Cerebellar nuclear complex (tissue), 1 donor: Measurements from ENCODE around the gene LIN28A.

Experiments
- DNase-seq, 2 experiments: peaks; one replicate each; lab custom pipeline; 2025; lab: John Stamatoyannopoulos, UW

The LIN28A gene

DNA sequence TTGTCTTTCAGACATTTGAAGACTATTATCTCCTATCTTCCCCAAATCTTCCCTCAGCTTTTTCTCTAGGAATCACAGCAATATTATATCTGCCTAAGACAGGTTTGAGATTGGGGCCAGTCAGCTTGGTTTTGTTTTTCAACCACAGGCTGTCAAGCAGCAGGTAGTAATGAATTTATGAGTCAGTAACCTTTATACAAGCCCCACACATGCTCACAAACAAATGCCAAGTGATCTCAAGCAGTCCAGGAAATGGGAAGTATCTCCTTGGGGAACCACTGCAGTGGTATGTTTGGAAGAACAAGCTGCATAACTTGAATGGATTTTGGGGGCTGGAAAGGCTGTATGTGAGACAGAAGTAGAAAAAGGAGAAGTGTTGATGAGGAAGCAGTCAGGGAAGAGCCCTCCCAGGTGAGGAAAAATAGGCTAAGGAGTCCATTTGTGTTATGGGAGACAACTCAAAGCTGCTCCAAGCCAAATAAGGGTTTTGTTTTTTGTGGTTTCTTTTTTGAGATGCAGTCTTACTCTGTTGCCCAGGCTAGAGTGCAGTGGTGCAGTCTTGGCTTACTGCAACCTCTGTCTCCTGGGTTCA, 23.6 kb downstream of the LIN28A start:
- peak in 1 of 2 experiments; percentile 4 for DNase-seq

- peak in 1 of 2 experiments; percentile 50 for DNase-seq
These were observed 27.4 kb downstream of the LIN28A start for GRCh38 chr1:26438041-26438440.

GRCh38 chr1:26440259-26440658, 29.6 kb downstream of the LIN28A start:
- no peak for DNase-seq

DNA sequence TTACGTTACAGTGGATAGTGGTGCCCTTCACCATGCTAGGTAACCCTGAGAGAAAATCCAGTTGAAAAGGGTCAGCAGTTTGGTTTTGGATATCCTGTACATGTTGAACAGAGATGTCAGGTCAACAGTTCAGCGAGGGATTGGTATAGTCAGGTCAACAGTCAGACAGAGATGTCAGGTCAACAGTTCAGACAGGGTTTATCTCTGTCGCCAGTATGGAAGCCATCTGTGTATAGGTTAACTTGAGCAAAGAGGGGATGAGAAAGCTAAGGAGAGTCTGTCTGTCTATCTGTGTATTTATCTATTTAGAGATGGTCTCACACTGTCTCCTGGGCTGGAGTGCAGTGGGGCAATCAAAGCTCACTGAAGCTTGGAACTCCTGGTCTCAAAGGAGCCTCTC, 39.3 kb downstream of the LIN28A start:
- no peak for DNase-seq

GRCh38 chr1:26450908-26451307, 40.3 kb downstream of the LIN28A start:
- DNase-seq = no peak

GRCh38 chr1:26452459-26453183, 42.0 kb downstream of the LIN28A start:
- no peak for DNase-seq

GRCh38 chr1:26459148-26459547, 48.5 kb downstream of the LIN28A start:
- no peak for DNase-seq

DNA sequence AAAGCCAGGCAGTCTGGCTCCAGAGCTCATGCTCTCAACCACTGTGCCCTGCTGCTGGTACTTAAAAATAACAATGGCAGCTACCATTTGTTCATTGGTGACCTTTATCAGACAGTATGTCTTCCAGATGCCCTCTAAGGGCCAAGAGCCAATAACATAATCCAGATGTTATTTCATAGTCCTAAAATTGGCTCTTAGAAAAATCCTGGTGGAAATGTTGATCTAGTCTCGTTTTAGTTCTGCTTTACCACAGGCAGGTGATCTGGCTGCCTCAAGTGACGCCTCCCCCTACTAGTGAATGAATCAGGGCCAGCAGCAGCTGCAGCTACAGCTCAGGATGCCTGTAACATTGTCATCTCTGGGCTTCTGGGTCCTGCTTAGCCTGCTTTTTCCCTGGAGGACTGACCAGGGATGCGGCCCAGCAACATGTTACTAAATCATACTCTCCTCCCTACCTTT, 49.0 kb downstream of the LIN28A start:
- DNase-seq = no peak

DNA sequence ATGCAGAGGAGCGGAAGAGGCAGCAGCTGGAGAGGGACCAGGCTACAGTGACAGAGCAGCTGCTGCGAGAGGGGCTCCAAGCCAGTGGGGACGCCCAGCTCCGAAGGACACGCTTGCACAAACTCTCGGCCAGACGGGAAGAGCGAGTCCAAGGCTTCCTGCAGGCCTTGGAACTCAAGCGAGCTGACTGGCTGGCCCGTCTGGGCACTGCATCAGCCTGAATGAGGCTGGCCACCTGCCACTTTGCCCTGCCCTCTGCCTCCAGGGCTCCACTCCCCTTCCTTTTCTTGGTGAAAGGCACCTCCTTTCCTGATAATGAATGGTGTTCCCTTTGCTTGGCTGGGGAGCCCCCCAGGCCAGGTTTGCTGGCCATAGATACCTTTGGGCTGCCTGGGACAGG, 58.3 kb downstream of the LIN28A start:
- DNase-seq = no peak

DNA sequence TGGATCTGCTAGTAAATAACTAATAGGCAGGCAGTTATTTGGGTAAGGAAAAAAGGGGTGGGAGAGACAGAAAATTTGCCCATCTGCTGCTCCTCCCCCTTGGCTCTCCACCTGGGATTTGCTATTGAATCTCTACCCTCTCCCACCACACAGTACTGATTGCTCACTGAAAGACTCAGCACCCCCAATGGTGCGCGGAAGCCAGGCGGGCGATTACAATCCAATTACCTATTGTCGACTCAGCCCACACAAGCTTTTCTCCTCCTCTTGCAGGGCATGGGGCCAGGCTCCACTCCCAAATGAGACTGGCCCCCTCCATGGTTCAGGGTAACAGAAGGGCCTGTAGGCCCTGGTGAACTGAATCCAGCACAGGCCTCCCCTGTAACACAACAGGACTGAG, 58.9 kb downstream of the LIN28A start:
- DNase-seq = no peak

GRCh38 chr1:26470878-26471497, 60.4 kb downstream of the LIN28A start:
- no peak for DNase-seq

DNA sequence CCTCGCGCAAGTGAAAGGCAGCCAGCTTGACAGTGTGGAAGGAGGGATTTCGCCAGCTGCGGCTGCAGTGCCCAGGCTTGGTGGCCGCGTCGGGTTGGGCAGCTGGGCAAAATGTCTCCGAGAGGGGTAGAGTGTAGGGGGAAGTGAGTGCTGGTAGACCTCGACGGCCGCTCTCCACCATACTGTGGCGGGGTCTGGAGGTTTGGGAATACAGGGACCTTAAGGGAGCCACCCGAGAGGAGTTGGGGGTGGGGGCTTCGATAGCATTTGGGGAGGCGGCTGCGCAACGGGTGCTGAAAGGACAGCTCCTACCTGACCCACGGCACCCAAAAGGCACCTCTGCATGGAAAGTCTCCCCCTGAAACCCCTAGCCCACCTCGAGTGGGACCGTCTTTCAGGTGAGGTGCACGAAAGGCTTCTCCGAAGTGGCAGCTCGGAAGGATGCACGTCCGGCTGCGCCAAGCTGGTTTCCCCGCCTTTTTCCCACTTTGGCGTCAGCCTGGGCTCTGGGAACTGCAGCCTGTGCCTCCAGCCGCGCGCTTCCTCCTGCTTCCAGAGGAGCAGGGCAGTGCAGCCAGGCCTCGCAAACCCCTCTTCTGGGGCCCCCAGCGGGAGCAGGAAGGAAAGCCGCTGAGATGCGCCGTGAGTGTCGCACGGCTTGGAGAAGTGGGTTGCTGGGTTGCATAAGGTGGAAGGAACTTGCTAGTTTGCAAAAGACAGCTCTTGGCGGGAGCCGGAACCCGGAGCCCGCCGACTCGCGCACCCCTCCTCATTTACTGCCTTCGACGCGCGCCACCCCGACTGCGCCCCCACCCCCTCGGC, 61.1 kb downstream of the LIN28A start:
- peak in 1 of 2 experiments; percentile 52 for DNase-seq

GRCh38 chr1:26472320-26472900, 61.8 kb downstream of the LIN28A start, which contains the start of gene HMGN2:
HMGN2 (plus strand) TSS chr1:26472440; CDS start chr1:26472613, 173 bp downstream.
- DNase-seq = peak in 1 of 2 experiments; percentile 52

- peak; percentile 42 to 87 for DNase-seq
These were observed 62.6 kb downstream of the LIN28A start for GRCh38 chr1:26472901-26473845.

DNA sequence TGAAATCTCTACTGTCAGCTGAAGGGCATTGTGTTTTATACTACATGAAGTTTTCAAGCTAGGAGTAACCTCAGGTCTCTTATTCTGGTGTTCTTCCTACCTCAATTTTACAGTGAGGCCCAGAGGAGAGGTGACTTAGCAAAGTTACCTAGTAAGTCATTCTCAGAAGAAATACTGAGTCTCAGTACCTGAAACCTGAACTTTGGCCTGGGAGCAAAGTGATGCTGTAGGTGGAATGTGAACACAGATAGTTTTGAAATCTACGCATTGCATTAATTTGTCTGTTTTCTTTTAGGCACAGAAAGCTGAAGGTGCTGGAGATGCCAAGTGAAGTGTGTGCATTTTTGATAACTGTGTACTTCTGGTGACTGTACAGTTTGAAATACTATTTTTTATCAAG, 64.2 kb downstream of the LIN28A start:
- no peak for DNase-seq

DNA sequence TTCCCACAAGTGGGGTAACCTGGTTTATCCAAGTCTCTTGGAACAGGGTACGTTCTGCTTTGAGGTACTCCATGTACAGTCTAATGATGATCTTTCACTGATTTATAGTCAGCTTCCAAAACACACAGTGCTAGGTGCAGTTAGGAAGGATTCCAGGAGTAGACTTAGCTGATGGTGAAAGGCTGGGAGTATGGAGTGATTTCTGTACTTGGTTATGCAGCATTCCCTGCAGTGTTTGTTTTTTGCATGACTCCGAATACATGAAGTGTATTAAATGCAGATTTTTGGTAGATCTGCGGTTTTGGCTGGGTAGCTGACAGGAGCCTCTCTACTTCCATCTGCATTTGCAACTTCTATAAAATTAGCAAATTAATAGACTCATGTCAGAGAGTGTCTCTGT, 65.4 kb downstream of the LIN28A start:
- no peak for DNase-seq

DNA sequence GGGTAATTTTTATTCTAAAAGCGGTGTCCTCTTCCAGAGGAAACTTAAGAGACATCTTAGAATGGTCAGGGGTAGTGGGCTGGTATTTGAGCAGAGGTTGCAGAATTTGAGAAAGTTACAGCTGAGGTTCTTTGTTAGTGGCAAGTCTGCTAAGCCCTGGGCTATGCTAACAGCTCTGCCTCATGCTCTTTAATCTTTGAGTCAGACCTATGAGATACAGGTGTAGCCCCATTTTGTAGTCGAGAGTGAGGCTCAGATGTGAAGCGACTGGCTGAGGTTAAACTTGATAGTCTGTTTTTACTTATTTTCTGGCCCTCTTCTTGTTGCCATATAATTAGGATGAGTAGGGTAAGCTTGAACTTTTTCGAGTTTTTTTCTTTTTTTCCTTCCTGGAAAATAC, 66.3 kb downstream of the LIN28A start:
- DNase-seq = no peak

DNA sequence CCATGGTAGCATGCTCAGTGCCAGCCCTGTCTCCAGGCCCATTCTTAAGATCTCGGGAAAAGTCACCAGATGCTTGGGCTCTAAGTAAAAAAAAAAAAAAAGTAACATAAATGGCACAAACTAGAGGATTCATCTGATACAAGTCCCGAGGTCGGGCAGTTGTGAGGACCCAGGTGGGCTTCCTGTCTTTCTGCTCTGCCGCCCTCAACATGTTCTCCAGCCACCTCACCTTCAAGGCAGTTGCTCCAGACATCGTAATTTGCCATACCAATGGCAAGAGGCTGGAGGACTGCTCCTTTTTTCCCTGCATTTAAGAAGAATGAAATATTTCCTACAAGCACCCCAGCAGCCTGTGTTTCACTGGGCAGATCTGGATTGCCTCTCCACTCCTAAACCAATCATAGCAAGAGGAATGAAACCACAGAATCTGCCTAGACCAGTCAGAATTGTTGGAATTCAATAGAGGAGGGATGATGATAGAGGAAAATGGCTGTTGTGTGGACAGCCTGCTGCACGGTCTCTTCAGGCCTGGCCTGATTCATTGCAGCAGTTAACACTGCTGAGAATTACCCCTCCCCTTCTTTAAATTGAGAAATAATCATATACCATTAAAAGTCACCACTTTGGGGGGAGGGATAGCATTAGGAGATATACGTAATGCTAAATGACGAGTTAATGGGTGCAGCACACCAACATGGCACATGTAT, 67.0 kb downstream of the LIN28A start:
- no peak for DNase-seq

DNA sequence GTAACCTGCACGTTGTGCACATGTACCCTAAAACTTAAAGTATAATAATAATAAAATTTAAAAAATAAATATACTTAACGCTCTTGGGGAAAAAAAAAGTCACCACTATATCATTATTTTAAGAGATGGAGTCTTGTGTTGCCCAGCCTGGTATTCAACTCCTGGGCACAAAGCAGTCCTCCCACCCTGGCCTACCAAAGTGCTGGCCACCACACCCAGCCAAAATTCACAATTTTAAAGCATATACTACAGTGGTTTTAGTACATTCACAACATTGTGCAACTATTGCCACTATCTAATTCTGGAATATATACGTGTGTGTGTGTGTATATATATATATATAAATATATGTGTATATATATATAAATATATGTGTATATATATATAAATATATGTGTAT, 67.5 kb downstream of the LIN28A start:
- DNase-seq = no peak

DNA sequence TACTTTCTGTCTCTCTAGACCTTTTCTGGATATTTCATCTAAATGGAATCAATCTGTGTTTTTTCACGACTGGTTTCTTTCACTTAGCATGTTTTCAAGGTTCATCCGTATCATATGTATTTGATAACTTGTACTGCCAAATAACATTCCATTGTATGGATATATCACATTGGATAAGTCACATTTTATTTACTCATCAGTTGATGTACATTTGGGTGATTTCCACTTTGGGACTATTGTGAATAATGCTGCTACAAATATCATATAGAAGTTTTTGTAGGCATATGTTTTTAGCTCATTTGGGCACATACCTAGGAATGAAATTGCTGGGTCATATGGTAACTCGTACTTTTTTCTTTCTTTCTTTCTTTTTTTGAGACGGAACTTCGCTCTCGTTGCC, 68.4 kb downstream of the LIN28A start:
- DNase-seq = no peak
